K562 (cell line): Measurements from ENCODE around the gene ABT1. TPM values are rescaled to one million over a fixed set of nuclear protein-coding genes. Genes with fewer than 3 reads are reported as not detected.
A peak's percentile ranks its signal among the peaks of the same experiment; 100 is the strongest.

ENCODE experiments used
- CHAMP1 ChIP-seq: fragments of 450-650 bp; IDR thresholded peaks from 2 replicates; pipeline ENCODE4 v1.6.1; 2016; ENCODE audit warnings: mild to moderate bottlenecking
- ESRRB ChIP-seq: fragments of 250-450 bp; sonication (Bioruptor Pico); IDR thresholded peaks from 2 replicates; pipeline ENCODE4 v1.5.0; 2020; ENCODE audit warnings: mild to moderate bottlenecking, moderate library complexity, borderline replicate concordance
- ETV1 ChIP-seq: fragments of 450-650 bp; conservative IDR thresholded peaks from 2 replicates; pipeline ENCODE4 v1.6.1; 2016; ENCODE audit warnings: missing genetic modification characterization, control low read depth, low read depth, missing compliant biosample characterization
- FOXM1 ChIP-seq, 2 experiments: fragments of 450-650 bp in 1 of 2; sonication (generic) in 1 of 2; formaldehyde crosslinking in 1 of 2; IDR thresholded peaks; 2 replicates each; pipeline versions ENCODE4 v1.6.1 to v1.9.0; 2017 to 2022; ENCODE audit warnings: low read depth in 2 of 2, mild to moderate bottlenecking in 2 of 2, missing genetic modification reagents in 1 of 2, moderate library complexity in 1 of 2
- MXI1 ChIP-seq: IDR thresholded peaks from 2 replicates; pipeline ENCODE4 v1.6.1; 2011; ENCODE audit warnings: low read depth, mild to moderate bottlenecking, improper control_type of control experiment, low read length
- NFIX ChIP-seq: fragments of 250-450 bp; sonication (Bioruptor Pico); IDR thresholded peaks from 2 replicates; pipeline ENCODE4 v1.4.0; 2020; ENCODE audit warnings: low read depth, mild to moderate bottlenecking, moderate library complexity
- PHF20 ChIP-seq: fragments of 450-650 bp; IDR thresholded peaks from 2 replicates; pipeline ENCODE4 v1.6.1; 2018; ENCODE audit not compliant: partially characterized antibody
- POLR2AphosphoS5 ChIP-seq: IDR thresholded peaks from 2 replicates; pipeline ENCODE4 v1.6.1; 2011; ENCODE audit warnings: mild to moderate bottlenecking, low read depth, low read length, moderate library complexity; ENCODE audit not compliant: control insufficient read depth, insufficient read depth
- POU5F1 ChIP-seq: fragments of 150-350 bp; IDR thresholded peaks from 2 replicates; pipeline ENCODE4 v1.6.1; 2014; ENCODE audit warnings: borderline replicate concordance, low read length, low read depth, mild to moderate bottlenecking; ENCODE audit not compliant: partially characterized antibody
- SIRT6 ChIP-seq: IDR thresholded peaks from one replicate; pipeline ENCODE4 v1.6.1; 2012; ENCODE audit warnings: low read depth, mild to moderate bottlenecking, control low read depth, inconsistent platforms, low read length, moderate library complexity
- SMAD3 ChIP-seq: fragments of 450-650 bp; formaldehyde crosslinking; conservative IDR thresholded peaks from 2 replicates; pipeline ENCODE4 v1.4.0; 2020; ENCODE audit warnings: mild to moderate bottlenecking
- SMARCC2 ChIP-seq: fragments of 450-650 bp; IDR thresholded peaks from 2 replicates; pipeline ENCODE4 v1.6.1; 2017; ENCODE audit warnings: antibody characterized with exemption, moderate library complexity, mild to moderate bottlenecking, low read depth
- THAP12 ChIP-seq: fragments of 250-450 bp; sonication (Bioruptor Pico); IDR thresholded peaks from 2 replicates; pipeline ENCODE4 v1.9.0; 2021; ENCODE audit warnings: mild to moderate bottlenecking, inconsistent platforms
- VEZF1 ChIP-seq: fragments of 200-800 bp; sonication (Bioruptor generic); IDR thresholded peaks from 2 replicates; pipeline ENCODE4 v1.6.1; 2017; ENCODE audit warnings: missing genetic modification characterization, missing compliant biosample characterization
- ZNF280B ChIP-seq: fragments of 250-450 bp; sonication (Bioruptor Pico); IDR thresholded peaks from 2 replicates; pipeline ENCODE4 v1.5.1; 2021; ENCODE audit warnings: mild to moderate bottlenecking
- ZNF41 ChIP-seq: fragments of 250-450 bp; sonication (Bioruptor Pico); conservative IDR thresholded peaks from 2 replicates; pipeline ENCODE4 v1.4.0; 2020; ENCODE audit warnings: mild to moderate bottlenecking
- ZNF57 ChIP-seq: fragments of 450-650 bp; formaldehyde crosslinking; IDR thresholded peaks from 2 replicates; pipeline ENCODE4 v1.4.0; 2020; ENCODE audit warnings: mild to moderate bottlenecking, moderate library complexity
- polyA plus RNA-seq, 8 experiments: library from polyadenylated mRNA; depleted of rRNA in 4 of 8; stranded (reverse) in 5 of 8; unstranded in 3 of 8; fragments of >200 nt; fragmentation: Nextera tagmentation in 2 of 8; fragmentation: Illumina TruSeq in 1 of 8; extraction: Ambion mirVana in 2 of 8; extraction: Trizol in 1 of 8; gene quantifications; 2 replicates each; pipeline versions ENCODE4 v1.2.1 to v1.2.3, GENCODE V29; 2011 to 2014; ENCODE audit warnings: inconsistent platforms in 1 of 8, missing spikeins in 1 of 8
- total RNA-seq, 7 experiments: library from RNA; depleted of rRNA in 6 of 7; stranded (reverse); fragments of >200 nt in 6 of 7; fragmentation: Illumina TruSeq in 2 of 7; extraction: Trizol in 2 of 7; gene quantifications; 2 replicates each; pipeline versions ENCODE4 v1.2.1 to v1.2.3, GENCODE V29; 2011 to 2021; ENCODE audit warnings: low replicate concordance in 1 of 7

The ABT1 gene
- total and polyA plus RNA-seq, 9 of the 15 experiments (the other 6 are each of a cell fraction or from before 2014, with no cell fraction given), result 8.8 to 52.7 (median 40.7) TPM

- peak; percentile 39 for TF ChIP-seq VEZF1 (CRISPR knock-in tag)
- TF ChIP-seq SIRT6, result no peak
- no peak for TF ChIP-seq ZNF57 (CRISPR knock-in tag)
- no peak for TF ChIP-seq POLR2AphosphoS5
- peak; percentile 56 for TF ChIP-seq POU5F1
- no peak for TF ChIP-seq NFIX (CRISPR knock-in tag)
- no peak for TF ChIP-seq ZNF280B (CRISPR knock-in tag)
- no peak for TF ChIP-seq ESRRB (CRISPR knock-in tag)
- 0 out of 2 replicates have a peak, but pooled peaks have one; percentile 22 for TF ChIP-seq SMARCC2
- 0 out of 2 replicates have a peak, but pooled peaks have one; percentile 52 for TF ChIP-seq SMAD3
- peak; percentile 42 for TF ChIP-seq PHF20
- TF ChIP-seq MXI1, result no peak; the same call in 1 of the 2 replicates
- TF ChIP-seq FOXM1 (IDR thresholded peaks at IDR 0.05; ENCODE audit: low read depth), result peak; percentile 8; the same call in 1 of the 2 replicates
- TF ChIP-seq FOXM1 (CRISPR knock-in tag; IDR thresholded peaks at IDR 0.05; ENCODE audit: low read depth), result no peak
- TF ChIP-seq THAP12 (CRISPR knock-in tag), result no peak
- no peak for TF ChIP-seq ZNF41
- TF ChIP-seq ETV1 (tag), result no peak; the same call in 1 of the 2 replicates
- TF ChIP-seq CHAMP1, result peak; percentile 77; the same call in 1 of the 2 replicates
Observed at GRCh38 chr6:26576929-26577719, 19.6 kb upstream of the ABT1 start (continued).
